ENCODE data around the gene FBLN5.

FBLN5 gene

GRCh38 chr14:91844029-91844428 lies 103.5 kb downstream of the FBLN5 start:
- H3K9ac ChIP-seq (ENCODE audit: low read length): peak overlapping the region; percentile 51
- TF ChIP-seq EZH2phosphoT487 (IDR thresholded peaks at IDR 0.05; ENCODE audit: low read depth): no peak
- TF ChIP-seq CTCF (IDR thresholded peaks at IDR 0.05; ENCODE audit: low read depth, low read length): no peak
- H2AFZ ChIP-seq (ENCODE audit: low read depth, low read length): peak overlapping the region; percentile 4; the same call in 1 of the 2 replicates
- H3K4me3 ChIP-seq (ENCODE audit: low read length): peak overlapping the region; percentile 14; the same call in 1 of the 2 replicates
- H3K4me1 ChIP-seq (ENCODE audit: low read length): peaks cover 91% of the 10 kb centered on the region
- H3K27ac ChIP-seq (ENCODE audit: low read length): peak overlapping the region; percentile 78
- peak overlapping the region; percentile 61 for H3K4me2 ChIP-seq (ENCODE audit: low read length)
- no peaks in the 10 kb centered on the region for H4K20me1 ChIP-seq (ENCODE audit: insufficient read depth, low read length)
- H3K79me2 ChIP-seq (ENCODE audit: low read length): no peaks in the 10 kb centered on the region
- no peaks in the 10 kb centered on the region for H3K27me3 ChIP-seq (ENCODE audit: low read depth, low read length)
- H3K9me3 ChIP-seq (ENCODE audit: insufficient read depth, low read length): no peaks in the 10 kb centered on the region
- H3K36me3 ChIP-seq (replicated peaks; ENCODE audit: low read depth, low read length): peaks cover 10% of the 10 kb centered on the region

DNA sequence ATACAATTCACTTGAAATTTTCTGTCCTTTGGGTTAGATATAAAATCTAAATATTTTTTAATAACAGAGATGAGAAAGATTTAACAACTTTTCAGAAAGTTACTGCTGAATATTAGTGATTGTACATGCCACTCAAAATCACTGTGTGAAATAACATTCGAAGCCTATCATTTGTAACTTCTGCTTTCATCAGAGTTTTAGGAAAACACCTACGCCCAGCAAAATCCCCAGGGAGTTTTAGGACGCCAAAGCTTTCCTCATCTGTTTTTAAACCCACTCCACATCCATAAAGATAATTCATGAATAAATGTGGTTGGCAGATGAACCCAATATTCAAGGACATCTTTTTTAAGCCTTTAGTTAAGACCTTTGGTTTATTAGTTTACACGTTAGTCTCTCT lies 104.1 kb downstream of the FBLN5 start:
- H3K9me3 ChIP-seq (ENCODE audit: insufficient read depth, low read length): no peaks in the 10 kb centered on the region
- TF ChIP-seq CTCF (IDR thresholded peaks at IDR 0.05; ENCODE audit: low read depth, low read length) (no peak), EZH2phosphoT487 (IDR thresholded peaks at IDR 0.05; ENCODE audit: low read depth) (no peak)
- peaks cover 86% of the 10 kb centered on the region for H3K4me1 ChIP-seq (ENCODE audit: low read length)
- no peaks in the 10 kb centered on the region for H3K27me3 ChIP-seq (ENCODE audit: low read depth, low read length)
- peak overlapping the region; percentile 4; the same call in 1 of the 2 replicates for H2AFZ ChIP-seq (ENCODE audit: low read depth, low read length)
- peak overlapping the region; percentile 61 for H3K4me2 ChIP-seq (ENCODE audit: low read length)
- peak overlapping the region; percentile 78 for H3K27ac ChIP-seq (ENCODE audit: low read length)
- peak overlapping the region; percentile 51 for H3K9ac ChIP-seq (ENCODE audit: low read length)
- peaks cover 5% of the 10 kb centered on the region for H3K36me3 ChIP-seq (replicated peaks; ENCODE audit: low read depth, low read length)
- peak overlapping the region; percentile 14; the same call in 1 of the 2 replicates for H3K4me3 ChIP-seq (ENCODE audit: low read length)
- H4K20me1 ChIP-seq (ENCODE audit: insufficient read depth, low read length): no peaks in the 10 kb centered on the region
- H3K79me2 ChIP-seq (ENCODE audit: low read length): no peaks in the 10 kb centered on the region

- no peaks in the 10 kb centered on the region for H3K79me2 ChIP-seq (ENCODE audit: low read length)
- no peaks in the 10 kb centered on the region for H3K9me3 ChIP-seq (ENCODE audit: insufficient read depth, low read length)
- H3K4me2 ChIP-seq (ENCODE audit: low read length): no peak overlapping the region
- H3K27me3 ChIP-seq (ENCODE audit: low read depth, low read length): no peaks in the 10 kb centered on the region
- H2AFZ ChIP-seq (ENCODE audit: low read depth, low read length): no peak overlapping the region
- H4K20me1 ChIP-seq (ENCODE audit: insufficient read depth, low read length): no peaks in the 10 kb centered on the region
- peaks cover 62% of the 10 kb centered on the region for H3K4me1 ChIP-seq (ENCODE audit: low read length)
- TF ChIP-seq CTCF (IDR thresholded peaks at IDR 0.05; ENCODE audit: low read depth, low read length) (no peak), EZH2phosphoT487 (IDR thresholded peaks at IDR 0.05; ENCODE audit: low read depth) (no peak)
- H3K27ac ChIP-seq (ENCODE audit: low read length): peak overlapping the region; percentile 4; the same call in 1 of the 2 replicates
- H3K36me3 ChIP-seq (replicated peaks; ENCODE audit: low read depth, low read length): peaks cover 4% of the 10 kb centered on the region
- no peak overlapping the region for H3K9ac ChIP-seq (ENCODE audit: low read length)
- no peak overlapping the region for H3K4me3 ChIP-seq (ENCODE audit: low read length)
Measured at GRCh38 chr14:91841065-91841464, 106.4 kb downstream of the FBLN5 start.

DNA sequence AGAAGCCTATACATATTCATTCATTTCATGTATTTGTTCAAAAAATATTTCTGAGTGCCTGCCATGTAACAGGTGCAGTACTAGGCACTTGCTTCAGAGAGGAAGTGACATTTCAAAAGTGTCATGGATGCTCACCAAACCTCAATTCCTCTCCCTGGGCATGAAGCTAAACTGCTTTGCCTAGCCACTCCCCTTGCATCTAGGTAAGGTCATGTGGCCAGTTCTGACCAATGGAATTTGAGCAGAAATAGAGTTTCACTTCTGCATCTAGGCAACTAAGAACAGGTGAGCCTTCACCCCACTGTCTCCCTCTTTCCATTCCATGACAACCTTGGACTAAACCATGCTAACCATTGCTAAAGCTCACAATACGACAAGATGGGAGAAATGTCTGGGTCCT lies 107.7 kb downstream of the FBLN5 start:
- no peak overlapping the region for H3K4me2 ChIP-seq (ENCODE audit: low read length)
- no peak for TF ChIP-seq EZH2phosphoT487 (IDR thresholded peaks at IDR 0.05; ENCODE audit: low read depth)
- no peak overlapping the region for H3K9ac ChIP-seq (ENCODE audit: low read length)
- H3K4me3 ChIP-seq (ENCODE audit: low read length): no peak overlapping the region
- H3K9me3 ChIP-seq (ENCODE audit: insufficient read depth, low read length): no peaks in the 10 kb centered on the region
- no peaks in the 10 kb centered on the region for H4K20me1 ChIP-seq (ENCODE audit: insufficient read depth, low read length)
- H2AFZ ChIP-seq (ENCODE audit: low read depth, low read length): no peak overlapping the region
- H3K27ac ChIP-seq (ENCODE audit: low read length): no peak overlapping the region
- no peaks in the 10 kb centered on the region for H3K79me2 ChIP-seq (ENCODE audit: low read length)
- H3K36me3 ChIP-seq (replicated peaks; ENCODE audit: low read depth, low read length): peaks cover 4% of the 10 kb centered on the region
- peaks cover 61% of the 10 kb centered on the region for H3K4me1 ChIP-seq (ENCODE audit: low read length)
- no peaks in the 10 kb centered on the region for H3K27me3 ChIP-seq (ENCODE audit: low read depth, low read length)
